ENCODE data around the gene AATK.

AATK gene

DNA sequence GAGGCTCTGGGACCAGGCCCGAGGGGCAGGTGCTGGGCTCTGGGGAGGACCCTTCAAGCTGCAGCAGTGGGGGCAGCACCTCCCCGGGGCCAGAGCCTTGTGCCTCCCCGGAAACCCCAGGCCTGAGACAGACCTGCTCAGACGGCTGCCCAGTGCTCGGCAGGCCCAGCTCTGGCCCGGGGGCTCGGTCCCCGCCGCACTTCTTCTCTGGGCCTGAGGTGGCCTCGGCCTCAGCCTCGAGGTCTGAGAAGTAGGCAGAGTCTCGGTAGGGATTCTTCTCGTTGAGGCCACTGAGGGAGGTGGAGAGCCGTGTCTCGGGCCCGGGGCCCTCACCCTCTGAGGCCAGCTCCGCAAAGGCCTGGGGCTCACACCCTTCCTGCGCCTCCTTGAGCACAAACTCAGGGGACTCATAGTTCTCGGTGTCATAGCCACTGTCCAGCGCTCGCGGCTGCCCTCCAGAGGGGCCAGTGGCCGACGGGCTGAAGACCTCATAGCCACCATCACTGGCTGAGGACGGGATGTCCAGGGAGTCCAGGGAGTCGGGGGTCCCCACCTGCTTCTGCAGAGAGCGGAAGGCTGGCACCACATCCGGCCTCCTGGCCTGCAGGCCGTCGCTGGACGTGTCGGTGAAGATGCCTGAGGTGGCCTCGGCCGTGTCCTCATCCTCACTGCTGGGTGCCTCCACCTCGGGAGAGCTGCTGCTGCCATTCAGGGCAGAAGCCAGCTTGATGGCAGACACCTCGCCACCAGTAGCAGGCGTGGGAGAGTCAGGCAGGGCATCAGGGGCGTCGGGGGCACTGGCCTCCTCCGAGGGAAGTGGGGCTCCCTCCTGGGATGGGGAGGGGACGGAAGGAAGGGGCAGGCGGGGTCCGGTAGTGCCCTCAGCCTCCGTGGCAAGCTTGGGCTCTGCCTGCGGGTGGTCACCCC, 45.1 kb downstream of the AATK start:
- DNase-seq, result peak in 1 of 10 donors; percentile 89
- intact Hi-C loops (cut with DNase I), result no loop called here

DNA sequence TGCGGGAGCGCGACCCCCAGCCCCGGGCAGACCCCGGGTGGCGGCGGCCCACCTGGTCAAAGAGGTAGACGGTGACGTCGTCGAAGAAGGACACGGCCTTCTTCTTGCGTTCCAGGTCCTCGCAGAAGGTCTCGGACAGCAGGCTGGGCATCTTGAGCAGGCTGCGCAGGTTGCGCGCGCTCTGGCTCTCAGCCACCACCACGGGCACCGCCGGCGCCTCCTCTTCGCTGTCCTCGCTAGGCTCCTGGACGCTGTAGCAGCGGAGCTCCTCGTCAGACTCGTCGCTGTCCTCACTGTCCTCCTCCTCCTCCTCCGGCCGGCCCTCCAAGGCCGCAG, 45.9 kb downstream of the AATK start:
- intact Hi-C loops (cut with DNase I), result no loop called here
- no peak for DNase-seq

- DNase-seq, result peak; percentile 89 to 100 (median 92)
- intact Hi-C loops (cut with DNase I), result no loop called here
Measured at GRCh38 chr17:81119223-81120148, 46.5 kb downstream of the AATK start.

- intact Hi-C loops (cut with DNase I), result no loop called here
- no peak for DNase-seq
Measured at GRCh38 chr17:81118308-81119221, 47.5 kb downstream of the AATK start.

DNA sequence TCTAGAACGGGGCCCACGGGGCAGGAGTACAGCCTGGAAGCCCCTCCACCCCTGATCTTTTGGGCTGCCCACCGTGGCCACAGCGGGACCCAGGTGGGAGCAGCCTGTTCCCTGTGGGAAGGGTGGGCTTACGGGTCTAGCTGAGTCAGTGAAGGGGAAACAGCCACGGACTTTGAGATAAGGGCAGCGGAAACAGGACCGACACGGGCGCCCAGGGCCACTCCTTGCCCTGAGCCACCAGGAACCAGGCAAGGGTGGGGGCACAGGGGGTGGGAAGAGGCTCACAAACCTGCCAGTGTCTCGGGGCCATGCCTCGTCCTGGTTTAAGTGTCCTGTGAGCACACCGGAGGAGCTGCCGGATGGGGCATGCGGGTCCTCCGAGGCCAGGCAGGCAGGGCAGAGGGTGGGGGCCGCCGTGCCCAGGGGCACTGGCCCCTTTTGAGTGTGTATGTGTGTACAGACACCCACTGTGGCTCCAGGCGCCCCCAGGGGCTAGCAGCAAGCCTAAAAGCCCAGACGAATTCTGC, 48.3 kb downstream of the AATK start:
- DNase-seq, result no peak
- intact Hi-C loops (cut with DNase I), result no loop called here

GRCh38 chr17:81116704-81117103, 49.3 kb downstream of the AATK start:
- intact Hi-C loops (cut with DNase I), result no loop called here
- DNase-seq, result no peak

DNA sequence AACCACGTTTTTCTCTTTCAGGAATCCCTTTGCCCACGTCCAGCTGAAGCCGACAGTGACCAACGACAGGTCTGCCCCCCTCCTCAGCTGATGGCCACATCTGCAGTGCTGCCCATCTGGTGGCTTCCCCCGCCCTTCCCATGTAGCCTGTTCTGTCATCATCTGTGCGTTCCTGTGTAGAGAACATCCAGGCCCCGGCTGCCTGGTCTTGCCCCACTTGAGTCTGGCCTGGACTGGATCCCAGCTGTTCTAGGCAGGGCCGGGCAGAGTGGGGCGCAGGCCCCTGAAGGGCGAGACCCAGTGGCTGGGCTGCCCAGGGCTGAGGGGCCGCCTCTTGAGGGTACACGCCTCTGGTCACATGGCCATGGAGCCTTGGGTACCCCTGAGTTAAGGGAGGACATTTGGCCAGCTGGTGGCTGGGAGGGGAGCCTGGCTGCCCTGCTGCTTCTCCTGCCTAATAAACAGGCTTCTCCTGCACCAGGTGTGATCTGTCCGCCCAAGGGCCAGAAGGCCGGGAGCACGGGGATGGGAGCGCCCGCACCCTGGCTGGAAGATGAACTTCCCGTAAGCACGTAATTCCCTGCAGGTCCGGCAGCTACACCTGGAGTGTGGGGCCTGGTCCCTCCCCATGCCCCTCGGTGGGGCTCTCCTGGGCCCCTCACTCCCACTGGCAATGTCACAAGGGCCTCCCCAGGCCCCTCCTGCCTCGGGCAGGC, 50.1 kb downstream of the AATK start:
- DNase-seq, result peak in 3 of 10 donors; percentile 57 to 94 (median 59)
- intact Hi-C loops (cut with DNase I), result no loop called here

DNA sequence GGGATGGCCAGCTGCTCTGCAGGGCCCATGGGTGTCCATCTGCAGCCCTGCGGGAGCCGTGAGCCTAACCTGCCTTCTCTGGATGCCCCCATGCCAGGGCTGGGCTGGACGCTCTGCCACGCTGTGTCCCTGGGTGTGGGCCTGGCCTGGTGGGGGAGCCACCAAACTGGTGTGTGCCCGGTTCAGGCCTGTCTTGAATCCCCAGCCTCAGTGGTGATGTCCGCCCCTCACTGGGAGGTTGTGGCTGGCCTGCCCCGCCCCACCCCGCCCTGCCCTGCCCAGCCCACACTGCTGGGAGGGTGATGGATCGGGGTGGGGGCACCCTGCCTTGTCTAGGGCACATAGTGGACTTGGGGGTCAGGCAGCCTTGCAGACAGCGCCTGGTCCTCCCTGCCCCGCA, 50.8 kb downstream of the AATK start:
- intact Hi-C loops (cut with DNase I), result no loop called here
- no peak for DNase-seq

- DNase-seq, result no peak
- intact Hi-C loops (cut with DNase I), result no loop called here
Measured at GRCh38 chr17:81114351-81115093, 51.5 kb downstream of the AATK start.

DNA sequence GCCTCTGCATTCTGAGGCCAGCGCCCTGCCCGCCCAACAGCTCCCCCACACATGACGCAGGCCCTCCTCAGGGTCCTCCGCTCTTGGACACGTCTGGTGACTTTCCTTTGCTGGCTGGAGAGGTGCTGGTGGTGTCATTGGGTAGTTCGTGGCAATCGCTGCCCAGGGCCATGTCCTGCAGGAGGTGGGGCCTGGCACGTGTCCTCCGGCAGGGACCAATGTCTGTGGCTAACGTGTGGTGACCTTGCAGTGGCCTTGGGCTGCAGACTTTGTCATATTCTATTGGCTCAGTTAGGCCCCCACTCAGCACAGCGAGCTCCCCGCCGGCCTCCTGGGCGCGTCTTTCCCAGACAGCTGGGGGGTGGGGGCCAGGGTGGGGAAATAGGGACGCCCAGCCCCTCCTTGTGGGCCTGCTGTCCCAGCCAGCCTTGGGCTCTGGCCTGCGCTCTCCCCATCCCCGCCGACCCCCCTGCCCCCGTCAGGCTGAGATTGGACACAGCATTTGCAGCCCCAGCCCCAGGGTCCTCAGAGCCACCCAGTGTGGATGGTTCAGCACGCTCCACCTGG, 52.8 kb downstream of the AATK start:
- intact Hi-C loops (cut with DNase I), result no loop called here
- DNase-seq, result no peak

GRCh38 chr17:81112450-81112849, 53.6 kb downstream of the AATK start:
- intact Hi-C loops (cut with DNase I), result no loop called here
- no peak for DNase-seq

DNA sequence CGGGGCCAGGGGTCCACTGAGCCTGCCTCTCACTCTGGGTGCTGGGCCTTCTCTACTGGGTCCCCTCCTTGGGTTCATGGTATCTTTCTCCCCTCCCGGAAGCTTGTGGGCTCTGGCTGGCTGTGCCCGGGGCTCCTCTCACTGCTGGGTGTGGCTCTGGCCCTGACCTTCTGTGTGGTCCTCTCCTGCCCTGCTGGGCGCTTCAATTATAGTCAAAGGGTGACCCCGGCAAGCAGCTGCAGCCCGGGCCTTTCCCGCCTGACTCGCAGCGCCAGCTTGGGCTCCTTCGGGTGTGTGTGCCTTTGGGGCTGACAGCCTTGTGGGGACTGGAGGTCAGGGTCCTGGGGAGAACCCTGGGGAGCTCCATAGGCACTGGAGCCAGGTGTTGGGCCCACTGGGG, 55.0 kb downstream of the AATK start:
- no peak for DNase-seq
- intact Hi-C loops (cut with DNase I), result no loop called here

DNA sequence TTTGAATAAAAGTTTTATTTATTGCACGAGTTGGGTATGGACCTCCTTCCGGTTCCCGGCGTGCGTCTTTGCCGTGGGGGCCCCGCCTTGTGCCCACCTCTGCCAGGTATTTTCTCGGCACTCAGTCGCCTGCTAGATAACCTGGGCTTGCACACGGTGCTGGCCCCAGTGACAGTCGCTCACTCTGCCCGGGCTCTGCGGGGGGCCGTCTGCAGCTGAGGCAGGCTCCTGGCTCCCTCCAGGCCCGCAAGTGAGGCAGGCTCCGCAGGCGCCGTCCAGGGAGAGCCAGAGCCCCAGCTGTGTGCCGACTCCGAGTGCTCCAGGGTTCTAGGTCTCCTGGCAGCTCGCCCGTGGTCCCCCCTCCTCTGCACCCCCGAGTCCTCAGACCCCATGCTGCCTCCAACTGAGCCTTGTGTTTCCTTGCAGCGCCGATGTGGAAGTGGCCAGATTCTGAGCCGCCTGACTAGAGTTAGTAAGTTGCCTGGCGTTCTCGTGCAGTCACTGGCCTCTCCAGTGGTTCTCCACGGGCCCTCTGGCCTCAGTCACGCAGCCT, 55.5 kb downstream of the AATK start:
- DNase-seq, result no peak
- intact Hi-C loops (cut with DNase I), result no loop called here

DNA sequence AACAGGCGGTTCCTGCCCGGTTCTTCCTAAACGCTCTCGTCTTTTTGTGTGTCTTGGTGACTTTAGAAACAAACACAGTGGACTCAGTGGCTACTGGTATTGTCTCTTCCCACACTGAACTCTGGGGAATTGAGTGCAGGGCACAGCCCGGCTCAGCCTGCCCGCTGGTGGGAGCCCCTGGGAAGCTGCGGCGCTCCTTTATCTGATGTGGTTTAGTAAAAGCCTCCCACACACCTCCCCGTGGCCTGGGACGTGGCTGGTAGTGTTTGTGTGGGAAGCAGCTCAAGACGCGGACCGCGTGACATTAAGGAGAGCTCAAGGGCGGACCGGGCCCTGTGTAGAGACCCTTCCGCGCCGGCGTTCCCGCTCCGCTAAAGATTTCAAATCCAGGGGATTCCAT, 56.1 kb downstream of the AATK start:
- DNase-seq, result no peak
- intact Hi-C loops (cut with DNase I), result no loop called here

DNA sequence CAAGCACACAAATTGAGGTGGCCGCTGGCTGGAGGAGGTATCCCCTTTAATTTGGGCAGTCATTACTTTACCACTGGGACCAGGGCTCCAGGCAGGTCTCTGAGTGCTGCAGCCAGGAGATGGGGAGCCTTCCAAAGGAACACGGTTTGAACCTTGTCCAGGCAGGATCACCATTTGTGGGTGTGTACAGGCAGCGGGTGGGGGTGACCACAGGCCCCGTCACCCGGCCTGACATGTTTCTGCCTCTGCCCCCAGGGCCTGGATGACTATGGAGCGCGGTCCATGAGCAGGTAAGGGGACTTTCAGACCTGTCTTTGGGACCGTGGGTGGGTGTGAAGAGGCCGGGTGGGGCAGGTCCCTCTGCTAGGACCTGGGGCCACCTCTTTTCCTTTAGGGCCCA, 57.8 kb downstream of the AATK start:
- DNase-seq, result no peak
- intact Hi-C loops (cut with DNase I), result no loop called here

DNA sequence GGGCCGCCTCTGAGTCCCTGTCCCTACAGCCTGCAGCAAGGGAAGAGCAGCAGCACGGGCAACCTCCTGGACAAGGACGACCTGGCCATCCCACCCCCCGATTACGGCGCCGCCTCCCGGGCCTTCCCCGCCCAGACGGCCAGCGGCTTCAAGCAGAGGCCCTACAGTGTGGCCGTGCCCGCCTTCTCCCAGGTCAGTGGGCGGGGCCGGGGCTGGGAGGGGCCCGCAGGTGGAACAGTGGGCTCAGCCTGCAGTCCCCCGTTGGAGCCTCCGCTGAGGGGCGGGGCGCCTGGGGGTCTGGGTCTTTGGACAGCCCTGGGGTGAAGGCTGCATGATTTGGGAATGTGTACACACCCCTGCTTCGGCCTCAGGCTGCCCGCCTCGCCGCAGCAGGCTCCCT, 59.3 kb downstream of the AATK start:
- intact Hi-C loops (cut with DNase I), result no loop called here
- no peak for DNase-seq

DNA sequence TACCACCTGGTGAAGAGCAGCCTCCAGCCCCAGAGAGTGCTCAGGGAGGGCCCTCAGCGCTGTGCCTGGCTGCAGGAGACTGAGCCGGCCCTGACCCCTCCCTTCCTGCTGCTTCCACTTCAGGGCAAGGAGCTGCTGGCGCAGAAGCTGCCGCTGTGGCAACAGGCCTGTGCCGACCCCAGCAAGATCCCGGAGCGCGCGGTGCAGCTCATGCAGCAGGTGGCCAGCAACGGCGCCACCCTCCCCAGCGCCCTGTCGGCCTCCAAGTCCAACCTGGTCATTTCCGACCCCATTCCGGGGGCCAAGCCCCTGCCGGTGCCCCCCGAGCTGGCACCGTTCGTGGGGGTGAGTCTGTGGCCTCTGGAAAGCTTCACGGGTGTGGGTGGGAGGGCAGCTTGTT, 62.6 kb downstream of the AATK start:
- DNase-seq, result no peak
- intact Hi-C loops (cut with DNase I), result no loop called here

- DNase-seq, result no peak
- intact Hi-C loops (cut with DNase I), result no loop called here
Measured at GRCh38 chr17:81102869-81103268, 63.2 kb downstream of the AATK start.
